Naive B cell (primary cell): ENCODE results near the gene SULF2. TPM values are rescaled to one million over a fixed set of nuclear protein-coding genes. Genes with fewer than 3 reads are reported as not detected.
"Not testable (repeated sequence)": the region's sequence is repeated elsewhere in the genome, so short reads cannot be mapped to it uniquely, and the experiment has no call there.

ENCODE experiments used
- ATAC-seq, 2 donors: fragments of 150-1000 bp; cut with Tn5 transposase; 2 replicates each; pipeline ENCODE4 v1.10.0; 2021; ENCODE audit warnings: low read depth in 2 of 2, mild to moderate bottlenecking in 2 of 2, moderate library complexity in 2 of 2
- DNase-seq: peaks from one replicate; pipeline ENCODE4 v3.0.0; 2022
- H3K27ac Mint-ChIP-seq, 6 donors: one replicate each; pipeline ENCODE4 v1.8.0; 2020 to 2022; ENCODE audit warnings: mild to moderate bottlenecking in 6 of 6, mixed read lengths in 6 of 6, moderate library complexity in 5 of 6, inconsistent platforms in 2 of 6
- H3K27me3 Mint-ChIP-seq, 3 donors: one replicate each; pipeline ENCODE4 v1.8.0; 2021 to 2022; ENCODE audit warnings: mixed read lengths in 3 of 3, mild to moderate bottlenecking in 1 of 3
- H3K36me3 Mint-ChIP-seq, 2 donors: one replicate each; pipeline ENCODE4 v1.8.0; 2020 to 2022; ENCODE audit warnings: mixed read lengths in 2 of 2, inconsistent platforms in 1 of 2, mild to moderate bottlenecking in 1 of 2
- H3K4me1 Mint-ChIP-seq, 3 donors: one replicate each; pipeline ENCODE4 v1.8.0; 2020 to 2022; ENCODE audit warnings: mixed read lengths in 3 of 3, inconsistent platforms in 1 of 3, mild to moderate bottlenecking in 1 of 3, moderate library complexity in 1 of 3
- H3K4me3 Mint-ChIP-seq, 8 donors: one replicate each; pipeline ENCODE4 v1.8.0; 2020 to 2022; ENCODE audit warnings: mild to moderate bottlenecking in 8 of 8, mixed read lengths in 8 of 8, moderate library complexity in 8 of 8, inconsistent platforms in 2 of 8
- H3K9me3 Mint-ChIP-seq, 7 donors: one replicate each; pipeline ENCODE4 v1.8.0; 2020 to 2022; ENCODE audit warnings: mixed read lengths in 7 of 7, mild to moderate bottlenecking in 5 of 7, inconsistent platforms in 2 of 7, moderate library complexity in 1 of 7
- polyA plus RNA-seq, 6 donors: library from polyadenylated mRNA; unstranded; fragments of 300-500 nt; fragmentation: Illumina TruSeq; gene quantifications; one replicate each; pipeline ENCODE4 v1.2.3, GENCODE V29; 2021; ENCODE audit warnings: low read depth in 6 of 6

The SULF2 gene
- polyA plus RNA-seq, 6 donors from 2014 or later = 1.2 to 3.2 (median 2.6) TPM; not detected in 1

- H3K27ac Mint-ChIP-seq = no peak overlapping the region
- peaks cover 33 to 44% (median 38%) of the 10 kb centered on the region in 3 donors for H3K27me3 Mint-ChIP-seq
- peaks cover 4 to 7% (median 5%) of the 10 kb centered on the region in 3 donors for H3K4me1 Mint-ChIP-seq
- no peak for ATAC-seq
- DNase-seq = no peak
- peaks cover 0 to 11% (median 7%) of the 10 kb centered on the region in 7 donors for H3K9me3 Mint-ChIP-seq
- no peak overlapping the region for H3K4me3 Mint-ChIP-seq
- H3K36me3 Mint-ChIP-seq = peaks cover 0 to 8% of the 10 kb centered on the region in 2 donors
Observed at GRCh38 chr20:47815866-47816265, 30.6 kb upstream of the SULF2 start.

- H3K4me3 Mint-ChIP-seq = no peak overlapping the region
- H3K27me3 Mint-ChIP-seq = peaks cover 28 to 46% (median 37%) of the 10 kb centered on the region in 3 donors
- ATAC-seq (no peak), DNase-seq (no peak)
- H3K27ac Mint-ChIP-seq = no peak overlapping the region
- H3K4me1 Mint-ChIP-seq = peaks cover 4 to 7% (median 5%) of the 10 kb centered on the region in 3 donors
- peaks cover 0 to 11% (median 7%) of the 10 kb centered on the region in 7 donors for H3K9me3 Mint-ChIP-seq
- H3K36me3 Mint-ChIP-seq = peaks cover 0 to 8% of the 10 kb centered on the region in 2 donors
Observed at GRCh38 chr20:47815416-47815806, 30.1 kb upstream of the SULF2 start.

DNA sequence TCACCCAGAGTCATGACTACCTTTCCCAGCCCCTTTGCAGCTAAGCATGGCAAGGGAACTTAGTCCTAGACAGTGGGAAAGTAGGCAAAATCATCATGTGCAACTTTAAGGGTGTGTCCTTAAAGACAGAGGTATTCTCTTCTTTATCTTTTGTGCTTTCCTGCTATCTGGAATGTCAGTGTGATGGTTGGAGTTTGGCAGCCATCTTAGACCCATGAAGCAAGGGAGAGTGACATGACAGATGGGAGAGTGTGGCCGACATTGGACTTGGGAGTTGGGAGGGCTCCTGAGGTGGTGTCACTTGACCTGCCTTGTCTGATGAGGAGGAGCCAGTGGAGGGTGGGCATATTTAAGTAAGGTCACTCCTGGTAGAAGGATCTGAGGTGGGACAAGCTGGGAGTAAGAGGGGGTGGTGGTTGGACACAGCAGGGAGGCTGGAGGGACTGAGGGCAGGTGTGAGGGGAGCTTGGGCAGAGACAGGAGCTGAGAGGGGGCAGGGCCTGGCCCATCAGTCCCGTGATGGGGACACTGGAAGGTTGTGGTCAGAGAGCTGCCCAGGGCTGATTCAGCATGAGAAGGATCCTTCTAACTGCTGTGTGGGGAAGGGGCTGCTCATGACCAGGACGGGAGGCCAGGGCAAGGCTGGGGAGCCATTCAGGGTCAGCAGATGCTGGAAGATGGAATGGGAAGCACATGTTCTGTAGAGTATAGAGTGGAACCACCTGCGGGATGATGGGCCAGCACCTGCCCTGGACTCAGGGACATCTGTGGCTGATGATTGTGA lies 29.5 kb upstream of the SULF2 start:
- no peak overlapping the region for H3K27ac Mint-ChIP-seq
- H3K27me3 Mint-ChIP-seq = peaks cover 28 to 49% (median 42%) of the 10 kb centered on the region in 3 donors
- no peak for DNase-seq
- H3K9me3 Mint-ChIP-seq = peaks cover 0 to 11% (median 7%) of the 10 kb centered on the region in 7 donors
- peaks cover 4 to 7% (median 5%) of the 10 kb centered on the region in 3 donors for H3K4me1 Mint-ChIP-seq
- H3K36me3 Mint-ChIP-seq = peaks cover 0 to 8% of the 10 kb centered on the region in 2 donors
- no peak for ATAC-seq
- H3K4me3 Mint-ChIP-seq = no peak overlapping the region

DNA sequence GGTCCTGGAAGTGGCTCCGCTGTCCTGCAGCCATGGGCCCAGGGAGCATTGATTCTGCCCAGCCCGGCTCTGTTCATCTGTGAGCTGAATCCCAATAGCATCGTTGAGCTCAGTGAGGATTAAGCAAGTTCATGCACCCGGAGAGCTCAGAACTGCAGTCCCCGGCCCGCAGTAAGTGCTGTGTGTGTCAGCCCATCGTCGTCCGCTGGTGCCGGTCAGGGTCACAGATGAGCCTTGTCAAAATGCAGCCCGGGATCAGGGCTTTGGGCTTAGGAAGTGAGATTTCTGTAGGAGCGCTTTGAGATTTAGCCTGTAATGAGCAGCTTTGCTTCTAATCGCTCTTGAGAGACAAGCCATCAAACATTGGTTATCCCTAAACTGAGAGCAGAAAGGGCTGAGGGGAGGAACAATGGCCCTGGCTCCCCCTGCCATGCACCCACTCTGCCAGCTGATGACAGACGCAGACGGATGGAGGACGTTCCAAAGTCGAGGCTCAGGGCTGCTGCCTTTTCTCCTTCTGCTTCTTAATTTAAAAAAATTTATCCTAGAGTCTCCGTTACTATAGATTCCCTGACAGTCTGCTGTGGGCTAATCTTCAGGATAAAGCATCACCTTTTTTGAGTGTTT lies 25.6 kb upstream of the SULF2 start:
- no peaks in the 10 kb centered on the region for H3K4me1 Mint-ChIP-seq
- H3K4me3 Mint-ChIP-seq = no peak overlapping the region
- no peak overlapping the region for H3K27ac Mint-ChIP-seq

DNA sequence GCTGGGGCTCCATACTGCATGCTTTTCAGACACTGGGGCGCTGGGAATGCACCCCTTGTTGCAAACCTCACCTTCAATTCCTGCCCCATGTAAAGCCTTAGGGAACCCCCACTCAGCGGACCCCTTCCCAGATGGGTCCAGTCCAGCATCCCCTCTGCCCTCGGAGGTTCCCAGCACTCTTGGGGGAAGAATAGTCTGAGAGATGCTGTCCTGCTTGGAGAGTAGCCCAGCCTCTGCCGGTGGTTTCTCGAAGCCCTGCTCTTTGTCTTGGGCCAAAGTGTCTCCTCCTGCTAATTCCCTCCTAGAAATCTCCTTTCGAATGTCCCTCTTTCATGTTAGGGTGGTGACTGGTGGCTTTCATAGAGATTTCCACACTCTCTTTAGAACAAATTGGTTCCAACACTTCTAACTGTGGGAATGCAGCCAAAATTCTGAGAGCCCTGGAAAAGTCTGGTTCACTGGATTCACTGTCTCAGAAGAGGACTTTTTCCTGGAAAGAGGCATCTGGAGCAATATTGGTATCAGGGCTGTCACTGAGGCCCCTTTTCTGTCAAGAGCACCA lies 24.9 kb upstream of the SULF2 start:
- Mint-ChIP-seq H3K27ac (no peak overlapping the region), H3K36me3 (peaks cover 0 to 8% of the 10 kb centered on the region in 2 donors), H3K4me3 (no peak overlapping the region), H3K9me3 (peaks cover 0 to 11% (median 7%) of the 10 kb centered on the region in 7 donors), H3K27me3 (peaks cover 38 to 64% (median 60%) of the 10 kb centered on the region in 3 donors), H3K4me1 (no peaks in the 10 kb centered on the region)
- ATAC-seq (no peak), DNase-seq (no peak)

More for the DNA sequence above, 25.6 kb upstream of the SULF2 start:
- ATAC-seq = no peak
- peaks cover 38 to 64% (median 58%) of the 10 kb centered on the region in 3 donors for H3K27me3 Mint-ChIP-seq
- no peak for DNase-seq
- peaks cover 0 to 8% of the 10 kb centered on the region in 2 donors for H3K36me3 Mint-ChIP-seq
- peaks cover 0 to 11% (median 7%) of the 10 kb centered on the region in 7 donors for H3K9me3 Mint-ChIP-seq

- DNase-seq (no peak), ATAC-seq (no peak)
- Mint-ChIP-seq H3K4me3 (no peak overlapping the region), H3K36me3 (peaks cover 0 to 8% of the 10 kb centered on the region in 2 donors), H3K9me3 (peaks cover 0 to 8% (median 4%) of the 10 kb centered on the region in 7 donors), H3K27ac (no peak overlapping the region), H3K27me3 (peaks cover 38 to 61% (median 51%) of the 10 kb centered on the region in 3 donors), H3K4me1 (no peaks in the 10 kb centered on the region)
Observed at GRCh38 chr20:47809161-47809960, 24.1 kb upstream of the SULF2 start.

GRCh38 chr20:47805951-47806350 lies 20.7 kb upstream of the SULF2 start:
- H3K9me3 Mint-ChIP-seq = no peaks in the 10 kb centered on the region
- no peak overlapping the region for H3K27ac Mint-ChIP-seq
- H3K27me3 Mint-ChIP-seq = peaks cover 17 to 49% (median 36%) of the 10 kb centered on the region in 3 donors
- no peak for DNase-seq
- H3K4me3 Mint-ChIP-seq = no peak overlapping the region
- H3K36me3 Mint-ChIP-seq = no peaks in the 10 kb centered on the region
- no peak for ATAC-seq
- no peaks in the 10 kb centered on the region for H3K4me1 Mint-ChIP-seq

- DNase-seq, H3K9me3 Mint-ChIP-seq, ATAC-seq, H3K4me3 Mint-ChIP-seq, H3K27ac Mint-ChIP-seq, H3K36me3 Mint-ChIP-seq, H3K4me1 Mint-ChIP-seq: not testable (repeated sequence)
- H3K27me3 Mint-ChIP-seq = peaks cover 17 to 41% (median 29%) of the 10 kb centered on the region in 3 donors
Observed at GRCh38 chr20:47804972-47805371, 19.7 kb upstream of the SULF2 start.

- H3K4me3 Mint-ChIP-seq = peak overlapping the region in 1 of 8 donors; percentile 29
- not testable (repeated sequence) for H3K27ac Mint-ChIP-seq, DNase-seq, ATAC-seq, H3K9me3 Mint-ChIP-seq, H3K4me1 Mint-ChIP-seq, H3K36me3 Mint-ChIP-seq
- peaks cover 17 to 34% (median 23%) of the 10 kb centered on the region in 3 donors for H3K27me3 Mint-ChIP-seq
Observed at GRCh38 chr20:47804224-47804825, 19.0 kb upstream of the SULF2 start.

DNA sequence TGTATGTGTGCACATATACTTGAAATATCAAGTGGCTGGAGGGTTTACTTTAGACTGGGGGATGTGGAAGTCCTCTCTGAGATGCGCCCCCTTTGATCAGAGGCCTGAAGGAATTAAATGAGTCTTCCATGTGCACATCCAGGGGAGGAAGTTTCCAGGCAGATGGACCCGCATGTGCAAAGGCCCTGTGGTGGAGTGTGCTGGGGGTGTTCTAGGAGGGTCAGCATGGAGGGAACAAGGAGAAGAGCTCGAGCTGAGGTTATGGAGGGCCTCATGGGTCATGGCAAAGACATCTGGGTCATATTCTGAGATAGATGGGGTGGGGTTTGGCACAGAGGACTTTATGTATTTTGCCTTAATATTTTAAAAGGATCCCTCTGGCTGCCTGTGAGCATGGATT lies 17.7 kb upstream of the SULF2 start:
- H3K36me3 Mint-ChIP-seq = no peaks in the 10 kb centered on the region
- H3K27me3 Mint-ChIP-seq = peaks cover 17 to 38% (median 33%) of the 10 kb centered on the region in 3 donors
- no peak for ATAC-seq
- no peaks in the 10 kb centered on the region for H3K4me1 Mint-ChIP-seq
- H3K27ac Mint-ChIP-seq = peak overlapping the region in 1 of 6 donors; percentile 13
- no peaks in the 10 kb centered on the region for H3K9me3 Mint-ChIP-seq
- peak overlapping the region in 1 of 8 donors; percentile 66 for H3K4me3 Mint-ChIP-seq
- no peak for DNase-seq

DNA sequence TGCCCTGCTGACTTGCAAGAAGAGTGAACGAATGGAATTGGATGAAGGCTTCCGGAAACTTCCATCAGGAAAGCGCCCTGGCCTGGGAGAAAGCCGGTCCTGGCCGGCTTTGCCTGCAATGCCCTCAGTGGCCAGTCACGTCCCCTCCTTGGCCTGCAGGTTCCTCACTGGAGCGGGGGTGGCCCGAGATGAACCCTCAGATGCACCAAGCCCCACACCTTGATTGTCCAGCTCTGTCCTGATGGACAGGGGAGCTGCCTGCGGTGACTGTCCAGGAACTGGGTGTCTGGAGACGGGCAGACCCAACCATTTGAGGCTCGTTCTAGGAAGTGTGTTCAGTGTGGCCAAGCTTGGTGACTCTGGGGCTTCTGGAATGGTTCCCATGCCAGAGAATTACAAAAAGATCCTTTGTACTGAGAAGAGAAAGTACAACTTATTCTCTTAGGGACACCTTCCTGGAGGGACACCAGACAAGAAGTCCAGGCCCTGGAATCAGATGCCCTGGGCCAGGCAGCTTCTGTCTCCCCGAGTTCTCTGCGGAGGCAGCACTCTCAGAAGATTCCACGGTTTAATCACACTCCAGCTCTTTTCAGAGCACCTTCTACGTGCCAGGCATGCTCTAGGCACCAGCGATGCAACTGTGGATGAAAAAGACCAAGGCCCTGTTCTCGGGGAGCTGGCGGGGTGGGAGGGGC lies 17.1 kb upstream of the SULF2 start:
- Mint-ChIP-seq H3K27me3 (peaks cover 19 to 37% (median 33%) of the 10 kb centered on the region in 3 donors), H3K27ac (no peak overlapping the region), H3K36me3 (no peaks in the 10 kb centered on the region), H3K4me3 (no peak overlapping the region), H3K4me1 (no peaks in the 10 kb centered on the region), H3K9me3 (no peaks in the 10 kb centered on the region)
- ATAC-seq (no peak), DNase-seq (no peak)

- H3K4me1 Mint-ChIP-seq = no peaks in the 10 kb centered on the region
- H3K36me3 Mint-ChIP-seq = no peaks in the 10 kb centered on the region
- H3K9me3 Mint-ChIP-seq = no peaks in the 10 kb centered on the region
- no peak overlapping the region for H3K27ac Mint-ChIP-seq
- no peak overlapping the region for H3K4me3 Mint-ChIP-seq
- peaks cover 14 to 31% (median 28%) of the 10 kb centered on the region in 3 donors for H3K27me3 Mint-ChIP-seq
- no peak for DNase-seq
- ATAC-seq = no peak
Observed at GRCh38 chr20:47801759-47802158, 16.5 kb upstream of the SULF2 start.
